ENCODE data around the gene TSPAN4. TPM values are rescaled to one million over a fixed set of nuclear protein-coding genes. Genes with fewer than 3 reads are reported as not detected.
A peak's percentile ranks its signal among the peaks of the same experiment; 100 is the strongest.

TSPAN4 gene
- total and polyA plus RNA-seq, 4 donors, result 27.2 to 151 (median 78.6) TPM

GRCh38 chr11:858053-858761 is 15.6 kb downstream of the TSPAN4 start:
- Histone ChIP-seq H3K4me1 (ENCODE audit: control insufficient read depth, insufficient read depth, low read length) (peaks cover 77% of the 10 kb centered on the region), H3K27ac (ENCODE audit: low read depth, low read length) (no peak overlapping the region), H3K4me3 (ENCODE audit: low read depth, low read length) (no peak overlapping the region)

GRCh38 chr11:858762-859339 is 16.2 kb downstream of the TSPAN4 start:
- WGBS (ENCODE audit: insufficient coverage), result 92% methylated on average over 29 of the region's 37 CpGs
- H3K27me3 ChIP-seq (ENCODE audit: control insufficient read depth, insufficient read depth, low read length), result no peaks in the 10 kb centered on the region
- H3K4me1 ChIP-seq (ENCODE audit: control insufficient read depth, insufficient read depth, low read length), result peaks cover 79% of the 10 kb centered on the region
- H3K9me3 ChIP-seq (ENCODE audit: control insufficient read depth, insufficient read depth, low read length), result no peaks in the 10 kb centered on the region
- H3K4me3 ChIP-seq (ENCODE audit: low read depth, low read length), result no peak overlapping the region
- peaks cover 72% of the 10 kb centered on the region for H3K36me3 ChIP-seq (ENCODE audit: control insufficient read depth, insufficient read depth, low read length)
- H3K27ac ChIP-seq (ENCODE audit: low read depth, low read length), result no peak overlapping the region
- no peak for DNase-seq (ENCODE audit: low read depth in 4 of 6, low spot score in 6 of 6)

More at GRCh38 chr11:858053-858761, 15.6 kb downstream of the TSPAN4 start:
- H3K36me3 ChIP-seq (ENCODE audit: control insufficient read depth, insufficient read depth, low read length), result peaks cover 70% of the 10 kb centered on the region
- no peaks in the 10 kb centered on the region for H3K27me3 ChIP-seq (ENCODE audit: control insufficient read depth, insufficient read depth, low read length)
- WGBS (ENCODE audit: insufficient coverage), result 82% methylated on average over 24 of the region's 27 CpGs
- DNase-seq (ENCODE audit: low read depth in 4 of 6, low spot score in 6 of 6), result no peak
- no peaks in the 10 kb centered on the region for H3K9me3 ChIP-seq (ENCODE audit: control insufficient read depth, insufficient read depth, low read length)

GRCh38 chr11:859394-860131 is 16.9 kb downstream of the TSPAN4 start:
- 44% methylated on average over 19 of the region's 31 CpGs for WGBS (ENCODE audit: insufficient coverage)
- H3K4me3 ChIP-seq (ENCODE audit: low read depth, low read length), result peak overlapping the region; percentile 37

GRCh38 chr11:860234-861104 is 17.8 kb downstream of the TSPAN4 start:
- Histone ChIP-seq H3K4me1 (ENCODE audit: control insufficient read depth, insufficient read depth, low read length) (peaks cover 63% of the 10 kb centered on the region), H3K9me3 (ENCODE audit: control insufficient read depth, insufficient read depth, low read length) (no peaks in the 10 kb centered on the region), H3K27me3 (ENCODE audit: control insufficient read depth, insufficient read depth, low read length) (no peaks in the 10 kb centered on the region), H3K27ac (ENCODE audit: low read depth, low read length) (peak overlapping the region; percentile 79), H3K36me3 (ENCODE audit: control insufficient read depth, insufficient read depth, low read length) (peaks cover 73% of the 10 kb centered on the region), H3K4me3 (ENCODE audit: low read depth, low read length) (no peak overlapping the region)
- no peak for DNase-seq (ENCODE audit: low read depth in 4 of 6, low spot score in 6 of 6)
- 82% methylated on average over 20 of the region's 21 CpGs for WGBS (ENCODE audit: insufficient coverage)

More at GRCh38 chr11:859394-860131, 16.9 kb downstream of the TSPAN4 start:
- Histone ChIP-seq H3K27ac (ENCODE audit: low read depth, low read length) (peak overlapping the region; percentile 79), H3K4me1 (ENCODE audit: control insufficient read depth, insufficient read depth, low read length) (peaks cover 72% of the 10 kb centered on the region), H3K27me3 (ENCODE audit: control insufficient read depth, insufficient read depth, low read length) (no peaks in the 10 kb centered on the region), H3K9me3 (ENCODE audit: control insufficient read depth, insufficient read depth, low read length) (no peaks in the 10 kb centered on the region), H3K36me3 (ENCODE audit: control insufficient read depth, insufficient read depth, low read length) (peaks cover 72% of the 10 kb centered on the region)
- peak in 4 of 6 donors; percentile 61 to 96 (median 74) for DNase-seq (ENCODE audit: low read depth in 4 of 6, low spot score in 6 of 6)

GRCh38 chr11:861105-861479 is 18.4 kb downstream of the TSPAN4 start:
- Histone ChIP-seq H3K4me3 (ENCODE audit: low read depth, low read length) (no peak overlapping the region), H3K9me3 (ENCODE audit: control insufficient read depth, insufficient read depth, low read length) (no peaks in the 10 kb centered on the region), H3K4me1 (ENCODE audit: control insufficient read depth, insufficient read depth, low read length) (peaks cover 57% of the 10 kb centered on the region), H3K27me3 (ENCODE audit: control insufficient read depth, insufficient read depth, low read length) (no peaks in the 10 kb centered on the region), H3K27ac (ENCODE audit: low read depth, low read length) (no peak overlapping the region), H3K36me3 (ENCODE audit: control insufficient read depth, insufficient read depth, low read length) (peaks cover 74% of the 10 kb centered on the region)
- DNase-seq (ENCODE audit: low read depth in 4 of 6, low spot score in 6 of 6), result no peak
- WGBS (ENCODE audit: insufficient coverage), result 89% methylated on average over 12 of the region's 14 CpGs

- Histone ChIP-seq H3K4me1 (ENCODE audit: control insufficient read depth, insufficient read depth, low read length) (peaks cover 46% of the 10 kb centered on the region), H3K27me3 (ENCODE audit: control insufficient read depth, insufficient read depth, low read length) (no peaks in the 10 kb centered on the region), H3K36me3 (ENCODE audit: control insufficient read depth, insufficient read depth, low read length) (peaks cover 76% of the 10 kb centered on the region), H3K4me3 (ENCODE audit: low read depth, low read length) (no peak overlapping the region), H3K27ac (ENCODE audit: low read depth, low read length) (no peak overlapping the region), H3K9me3 (ENCODE audit: control insufficient read depth, insufficient read depth, low read length) (no peaks in the 10 kb centered on the region)
- 35% methylated on average over 19 of the region's 20 CpGs for WGBS (ENCODE audit: insufficient coverage)
- peak in 1 of 6 donors; percentile 46 for DNase-seq (ENCODE audit: low read depth in 4 of 6, low spot score in 6 of 6)
Measured at GRCh38 chr11:862081-862661, 19.5 kb downstream of the TSPAN4 start.

GRCh38 chr11:862696-863022 is 20.0 kb downstream of the TSPAN4 start:
- H3K9me3 ChIP-seq (ENCODE audit: control insufficient read depth, insufficient read depth, low read length), result no peaks in the 10 kb centered on the region
- H3K36me3 ChIP-seq (ENCODE audit: control insufficient read depth, insufficient read depth, low read length), result peaks cover 80% of the 10 kb centered on the region
- no peak for DNase-seq (ENCODE audit: low read depth in 4 of 6, low spot score in 6 of 6)
- no peak overlapping the region for H3K4me3 ChIP-seq (ENCODE audit: low read depth, low read length)
- no peak overlapping the region for H3K27ac ChIP-seq (ENCODE audit: low read depth, low read length)
- 38% methylated on average over 12 of the region's 12 CpGs for WGBS (ENCODE audit: insufficient coverage)
- H3K27me3 ChIP-seq (ENCODE audit: control insufficient read depth, insufficient read depth, low read length), result no peaks in the 10 kb centered on the region
- H3K4me1 ChIP-seq (ENCODE audit: control insufficient read depth, insufficient read depth, low read length), result peaks cover 46% of the 10 kb centered on the region

- Histone ChIP-seq H3K36me3 (ENCODE audit: control insufficient read depth, insufficient read depth, low read length) (peaks cover 80% of the 10 kb centered on the region), H3K4me1 (ENCODE audit: control insufficient read depth, insufficient read depth, low read length) (peaks cover 46% of the 10 kb centered on the region), H3K27me3 (ENCODE audit: control insufficient read depth, insufficient read depth, low read length) (no peaks in the 10 kb centered on the region), H3K9me3 (ENCODE audit: control insufficient read depth, insufficient read depth, low read length) (no peaks in the 10 kb centered on the region), H3K4me3 (ENCODE audit: low read depth, low read length) (no peak overlapping the region), H3K27ac (ENCODE audit: low read depth, low read length) (no peak overlapping the region)
- DNase-seq (ENCODE audit: low read depth in 4 of 6, low spot score in 6 of 6), result peak in 2 of 6 donors; percentile 50 to 77
- 37% methylated on average over 20 of the region's 24 CpGs for WGBS (ENCODE audit: insufficient coverage)
Measured at GRCh38 chr11:863023-863909, 20.6 kb downstream of the TSPAN4 start.

Data from spinal cord (tissue), 10 donors.